ENCODE data around the gene IFITM5.

GRCh38 chr11:344836-345578, 45.7 kb upstream of the IFITM5 start:
- TF ChIP-seq, protein P1, sequence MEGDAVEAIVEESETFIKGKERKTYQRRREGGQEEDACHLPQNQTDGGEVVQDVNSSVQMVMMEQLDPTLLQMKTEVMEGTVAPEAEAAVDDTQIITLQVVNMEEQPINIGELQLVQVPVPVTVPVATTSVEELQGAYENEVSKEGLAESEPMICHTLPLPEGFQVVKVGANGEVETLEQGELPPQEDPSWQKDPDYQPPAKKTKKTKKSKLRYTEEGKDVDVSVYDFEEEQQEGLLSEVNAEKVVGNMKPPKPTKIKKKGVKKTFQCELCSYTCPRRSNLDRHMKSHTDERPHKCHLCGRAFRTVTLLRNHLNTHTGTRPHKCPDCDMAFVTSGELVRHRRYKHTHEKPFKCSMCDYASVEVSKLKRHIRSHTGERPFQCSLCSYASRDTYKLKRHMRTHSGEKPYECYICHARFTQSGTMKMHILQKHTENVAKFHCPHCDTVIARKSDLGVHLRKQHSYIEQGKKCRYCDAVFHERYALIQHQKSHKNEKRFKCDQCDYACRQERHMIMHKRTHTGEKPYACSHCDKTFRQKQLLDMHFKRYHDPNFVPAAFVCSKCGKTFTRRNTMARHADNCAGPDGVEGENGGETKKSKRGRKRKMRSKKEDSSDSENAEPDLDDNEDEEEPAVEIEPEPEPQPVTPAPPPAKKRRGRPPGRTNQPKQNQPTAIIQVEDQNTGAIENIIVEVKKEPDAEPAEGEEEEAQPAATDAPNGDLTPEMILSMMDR (IDR thresholded peaks at IDR 0.05): no peak
- no peak for TF ChIP-seq POLR2A (IDR thresholded peaks at IDR 0.05)
